22Rv1 (cell line): ENCODE data around the gene CCNJ.

Experiments
- H3K27ac ChIP-seq: fragments of 450-650 bp; 2 replicates; pipeline ENCODE4 v1.5.1; 2017
- ZFX ChIP-seq: fragments of 450-650 bp; IDR thresholded peaks from 2 replicates; pipeline ENCODE4 v1.6.1; 2017; ENCODE audit warnings: antibody characterized with exemption, borderline replicate concordance
- TF ChIP-seq, protein P1 (sequence below): fragments of 450-650 bp; IDR thresholded peaks from 2 replicates; pipeline ENCODE4 v1.5.1; 2017; ENCODE audit warnings: mild to moderate bottlenecking

Gene CCNJ

GRCh38 chr10:96096958-96097357 lies 53.6 kb downstream of the CCNJ start:
- TF ChIP-seq, protein P1, sequence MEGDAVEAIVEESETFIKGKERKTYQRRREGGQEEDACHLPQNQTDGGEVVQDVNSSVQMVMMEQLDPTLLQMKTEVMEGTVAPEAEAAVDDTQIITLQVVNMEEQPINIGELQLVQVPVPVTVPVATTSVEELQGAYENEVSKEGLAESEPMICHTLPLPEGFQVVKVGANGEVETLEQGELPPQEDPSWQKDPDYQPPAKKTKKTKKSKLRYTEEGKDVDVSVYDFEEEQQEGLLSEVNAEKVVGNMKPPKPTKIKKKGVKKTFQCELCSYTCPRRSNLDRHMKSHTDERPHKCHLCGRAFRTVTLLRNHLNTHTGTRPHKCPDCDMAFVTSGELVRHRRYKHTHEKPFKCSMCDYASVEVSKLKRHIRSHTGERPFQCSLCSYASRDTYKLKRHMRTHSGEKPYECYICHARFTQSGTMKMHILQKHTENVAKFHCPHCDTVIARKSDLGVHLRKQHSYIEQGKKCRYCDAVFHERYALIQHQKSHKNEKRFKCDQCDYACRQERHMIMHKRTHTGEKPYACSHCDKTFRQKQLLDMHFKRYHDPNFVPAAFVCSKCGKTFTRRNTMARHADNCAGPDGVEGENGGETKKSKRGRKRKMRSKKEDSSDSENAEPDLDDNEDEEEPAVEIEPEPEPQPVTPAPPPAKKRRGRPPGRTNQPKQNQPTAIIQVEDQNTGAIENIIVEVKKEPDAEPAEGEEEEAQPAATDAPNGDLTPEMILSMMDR: no peak
- no peak for TF ChIP-seq ZFX

DNA sequence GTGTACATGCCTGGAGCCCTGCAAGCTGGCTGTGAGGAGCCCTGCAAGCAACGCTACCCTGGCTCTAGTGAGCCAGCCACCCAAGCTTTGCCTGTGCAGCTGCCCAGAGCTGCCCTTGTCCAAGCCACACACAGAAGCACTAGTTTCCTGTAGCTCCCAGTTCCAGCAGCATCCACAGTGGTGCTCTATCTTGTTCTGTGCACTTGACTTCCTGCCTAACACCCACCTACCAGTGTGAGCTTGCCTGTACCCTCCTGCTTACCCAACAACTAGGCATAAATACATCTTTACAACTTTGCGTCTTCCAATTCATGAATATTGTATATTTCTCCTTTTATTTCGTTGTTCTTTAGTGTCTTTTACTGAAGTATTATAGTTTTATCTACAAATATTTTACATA lies 54.5 kb downstream of the CCNJ start:
- TF ChIP-seq, protein P1: no peak
- no peak for TF ChIP-seq ZFX
- no peak overlapping the region for H3K27ac ChIP-seq

More at GRCh38 chr10:96096958-96097357, 53.6 kb downstream of the CCNJ start:
- no peak overlapping the region for H3K27ac ChIP-seq

- H3K27ac ChIP-seq: no peak overlapping the region
- no peak for TF ChIP-seq ZFX
- TF ChIP-seq, protein P1: no peak
Measured at GRCh38 chr10:96107623-96108038, 64.2 kb downstream of the CCNJ start.
